GM12878 (cell line): Measurements from ENCODE around the gene CLK4.

ENCODE experiments used
- CTCF ChIP-seq, 3 experiments: IDR thresholded peaks in 2 of 3; conservative IDR thresholded peaks in 1 of 3; 2 replicates each; pipeline ENCODE4 v1.5.1; 2011; ENCODE audit warnings: low read depth in 3 of 3, low read length in 3 of 3, mild to moderate bottlenecking in 3 of 3, control low read depth in 2 of 3, moderate library complexity in 2 of 3, inconsistent platforms in 1 of 3, mixed read lengths in 1 of 3; ENCODE audit not compliant: control insufficient read depth in 2 of 3, insufficient read depth in 1 of 3; ENCODE audit errors: extremely low read depth in 1 of 3
- POLR2A ChIP-seq: IDR thresholded peaks from 2 replicates; pipeline ENCODE4 v1.6.1; 2011; ENCODE audit warnings: low read depth, mild to moderate bottlenecking, low read length
- SIN3A ChIP-seq: IDR thresholded peaks from 2 replicates; pipeline ENCODE4 v1.6.1; 2012; ENCODE audit warnings: low read depth, low read length, improper control_type of control experiment
- STAT1 ChIP-seq: fragments of 450-650 bp; conservative IDR thresholded peaks from 2 replicates; pipeline ENCODE4 v1.6.1; 2014; ENCODE audit warnings: antibody characterized with exemption, mild to moderate bottlenecking
- TF ChIP-seq, protein P1 (sequence below): IDR thresholded peaks from 2 replicates; pipeline ENCODE4 v1.6.1; 2011; ENCODE audit warnings: borderline replicate concordance, low read depth, mild to moderate bottlenecking, moderate library complexity, low read length; ENCODE audit not compliant: insufficient read depth, poor library complexity, severe bottlenecking

DNA sequence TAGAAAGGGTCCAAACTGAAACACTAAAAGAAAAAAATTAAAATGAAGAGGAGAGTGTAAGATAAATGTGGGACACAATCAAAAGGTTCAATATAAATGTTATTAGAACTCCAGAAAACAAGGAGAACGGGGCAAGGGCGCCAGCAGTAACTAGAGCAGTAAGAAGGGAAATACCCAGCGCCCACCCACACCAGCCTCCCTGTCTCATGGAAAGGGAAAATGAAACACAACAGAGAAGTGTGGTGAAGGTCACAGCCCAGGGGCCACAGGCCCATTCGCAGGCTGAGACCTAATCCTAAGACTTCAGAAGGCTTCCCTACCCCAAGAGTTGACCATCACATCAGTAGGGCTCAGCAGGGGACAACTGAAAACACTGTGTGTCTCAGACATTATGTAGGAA is 45.8 kb upstream of the CLK4 start:
- TF ChIP-seq SIN3A (no peak), CTCF (IDR thresholded peaks at IDR 0.05 in 2 of 3, conservative IDR thresholded peaks at IDR 0.05 in 1 of 3; ENCODE audit: control insufficient read depth in 2 of 3, extremely low read depth in 1 of 3, insufficient read depth in 1 of 3, low read depth in 3 of 3, low read length in 3 of 3) (no peak), STAT1 (no peak), POLR2A (no peak)
- TF ChIP-seq, protein P1, sequence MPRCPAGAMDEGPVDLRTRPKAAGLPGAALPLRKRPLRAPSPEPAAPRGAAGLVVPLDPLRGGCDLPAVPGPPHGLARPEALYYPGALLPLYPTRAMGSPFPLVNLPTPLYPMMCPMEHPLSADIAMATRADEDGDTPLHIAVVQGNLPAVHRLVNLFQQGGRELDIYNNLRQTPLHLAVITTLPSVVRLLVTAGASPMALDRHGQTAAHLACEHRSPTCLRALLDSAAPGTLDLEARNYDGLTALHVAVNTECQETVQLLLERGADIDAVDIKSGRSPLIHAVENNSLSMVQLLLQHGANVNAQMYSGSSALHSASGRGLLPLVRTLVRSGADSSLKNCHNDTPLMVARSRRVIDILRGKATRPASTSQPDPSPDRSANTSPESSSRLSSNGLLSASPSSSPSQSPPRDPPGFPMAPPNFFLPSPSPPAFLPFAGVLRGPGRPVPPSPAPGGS: no peak
